Right ventricle myocardium inferior (tissue), 1 donor: ENCODE measurements around the gene SLC28A3. TPM values are rescaled to one million over a fixed set of nuclear protein-coding genes. Genes with fewer than 3 reads are reported as not detected.

ENCODE experiments used
- ATAC-seq: fragments of 200-7000 bp; cut with Tn5 transposase; one replicate; pipeline ENCODE4 v1.9.1; 2020; ENCODE audit warnings: mild to moderate bottlenecking, moderate library complexity
- DNase-seq: peaks from one replicate; pipeline ENCODE4 v3.0.0; 2021; ENCODE audit errors: missing footprints
- intact Hi-C: fragments of 100-400 bp; cut with DNase I; formaldehyde crosslinking; loops from one replicate; pipeline ENCODE4 v1.11.0; 2022
- total RNA-seq: library from RNA; stranded (reverse); fragmentation: NEBNext Ultra II Directional; extraction: Animal tissue kit (Norgen Biotek cat#: 25700); gene quantifications from one replicate; pipeline ENCODE4 v1.2.1, GENCODE V29; 2021
- donor health status: DM: no; HTN: yes; CAD: no; lungs with severe emphysema.

SLC28A3 gene
- total RNA-seq, 1 donor from 2014 or later, result 1.0 TPM

GRCh38 chr9:84314306-84314705, 26.3 kb downstream of the SLC28A3 start:
- intact Hi-C loops, result loop anchor here (2.0 kb wide), 1 partner anchor 378 kb away; no protein-coding TSS in a partner anchor
- DNase-seq (no peak), ATAC-seq (no peak)

GRCh38 chr9:84310883-84311282, 29.7 kb downstream of the SLC28A3 start:
- no peak for ATAC-seq
- no peak for DNase-seq
- intact Hi-C loops, result no loop called here

DNA sequence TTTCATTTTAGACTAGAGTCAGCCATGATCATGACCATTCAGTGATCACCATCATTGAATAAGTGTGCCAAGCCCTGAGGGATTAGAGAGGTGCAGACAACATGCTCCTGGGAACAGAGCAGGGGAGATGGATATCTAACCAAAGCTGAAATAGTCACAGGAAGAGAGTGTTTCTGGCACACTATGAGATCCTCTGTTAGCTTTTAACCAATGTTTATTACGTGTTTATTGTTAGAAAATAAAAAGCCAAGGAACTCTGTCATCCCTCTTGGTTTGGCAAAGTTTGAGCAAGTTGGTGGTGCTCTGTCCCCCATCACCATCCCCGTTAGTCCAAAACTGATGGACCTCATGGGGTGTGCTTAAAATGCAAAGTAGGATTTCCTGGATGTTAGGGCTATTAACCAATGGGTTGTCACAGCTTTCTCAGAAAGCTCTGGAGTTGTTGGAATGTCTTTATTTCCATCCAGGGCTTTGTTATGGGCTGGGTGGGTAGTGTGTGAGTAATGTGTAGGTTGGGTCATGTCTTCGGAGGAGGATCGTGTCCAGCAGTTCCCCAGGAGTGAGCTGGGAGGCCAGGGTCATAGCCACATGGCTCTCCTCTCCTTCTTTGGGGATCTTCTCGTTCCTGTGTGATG, 34.9 kb downstream of the SLC28A3 start:
- ATAC-seq (no peak), DNase-seq (no peak)
- intact Hi-C loops, result no loop called here

DNA sequence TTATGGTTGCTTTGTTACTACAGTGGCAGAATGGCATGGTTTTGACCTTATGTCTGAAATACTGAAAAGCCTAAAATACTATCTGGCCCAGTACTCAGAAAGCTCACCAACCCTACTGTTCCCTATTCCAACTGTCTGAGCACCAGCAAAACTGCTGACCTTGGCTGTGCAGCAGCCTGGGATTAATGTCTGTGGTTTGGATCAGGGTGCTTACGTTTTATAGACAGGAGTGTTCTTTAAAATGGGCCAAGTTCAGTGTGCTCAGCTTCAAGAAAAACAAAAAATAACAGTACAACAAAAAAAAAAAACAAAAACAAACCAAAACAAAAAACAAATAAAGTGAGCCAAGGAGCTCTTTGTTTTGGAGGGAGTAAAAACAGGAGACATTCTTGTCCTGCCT, 36.4 kb downstream of the SLC28A3 start:
- DNase-seq (no peak), ATAC-seq (no peak)
- intact Hi-C loops, result no loop called here

GRCh38 chr9:84303061-84303460, 37.5 kb downstream of the SLC28A3 start:
- DNase-seq (no peak), ATAC-seq (no peak)
- intact Hi-C loops, result no loop called here

- intact Hi-C loops, result no loop called here
- ATAC-seq (no peak), DNase-seq (no peak)
Observed at GRCh38 chr9:84301851-84302250, 38.7 kb downstream of the SLC28A3 start.

DNA sequence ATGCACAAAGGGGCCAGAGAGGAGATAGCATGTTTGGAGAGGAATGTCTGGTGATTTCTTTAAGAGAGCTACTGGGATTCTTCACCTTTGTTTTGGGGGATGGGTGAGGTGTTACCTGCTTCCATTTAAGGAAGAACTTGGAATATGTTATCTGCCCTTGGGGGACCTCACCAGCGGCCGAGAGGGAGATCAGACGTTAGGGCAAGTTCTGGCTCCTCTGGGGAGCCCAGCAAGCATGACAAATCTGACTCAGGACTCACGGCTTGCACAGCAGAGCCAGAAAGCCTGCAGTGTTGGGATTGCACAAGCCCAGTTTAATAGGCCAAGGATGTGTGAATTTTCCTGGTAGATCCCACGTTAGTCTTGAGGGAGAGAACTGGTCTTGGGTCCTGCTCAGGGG, 40.3 kb downstream of the SLC28A3 start:
- DNase-seq, result no peak

DNA sequence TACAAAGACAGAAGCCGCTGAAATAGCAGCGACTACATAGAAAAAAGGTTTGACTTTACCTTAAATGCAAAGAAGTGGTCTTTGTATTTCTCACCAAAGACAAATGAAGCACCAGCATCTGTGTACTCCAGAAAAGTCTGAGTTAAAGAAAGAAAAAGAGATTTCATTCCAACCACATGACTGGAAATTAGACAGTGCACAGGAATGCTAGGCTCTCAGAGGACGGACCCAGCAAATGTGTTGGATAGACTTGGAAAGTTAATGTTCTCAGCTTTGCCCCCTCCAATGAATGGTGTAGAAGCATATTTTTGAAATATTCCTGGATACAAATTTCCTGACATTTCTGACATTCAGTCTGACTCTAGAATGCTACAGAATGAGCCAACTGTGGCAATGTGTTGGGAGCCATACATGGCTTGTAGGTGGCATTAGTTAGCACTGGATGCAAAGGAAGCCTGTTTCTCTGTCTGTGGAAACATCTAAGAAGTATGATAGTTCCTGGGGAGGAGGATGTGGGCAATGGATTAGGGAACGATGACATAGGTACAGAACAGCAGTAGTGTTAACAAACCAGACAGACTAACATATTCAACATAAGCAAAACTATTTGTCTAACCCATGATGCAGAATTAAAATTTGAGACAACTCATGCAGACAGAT, 43.3 kb downstream of the SLC28A3 start:
- ATAC-seq (no peak), DNase-seq (no peak)
- intact Hi-C loops, result no loop called here

More for the DNA sequence above, 40.3 kb downstream of the SLC28A3 start:
- intact Hi-C loops, result no loop called here
- no peak for ATAC-seq

DNA sequence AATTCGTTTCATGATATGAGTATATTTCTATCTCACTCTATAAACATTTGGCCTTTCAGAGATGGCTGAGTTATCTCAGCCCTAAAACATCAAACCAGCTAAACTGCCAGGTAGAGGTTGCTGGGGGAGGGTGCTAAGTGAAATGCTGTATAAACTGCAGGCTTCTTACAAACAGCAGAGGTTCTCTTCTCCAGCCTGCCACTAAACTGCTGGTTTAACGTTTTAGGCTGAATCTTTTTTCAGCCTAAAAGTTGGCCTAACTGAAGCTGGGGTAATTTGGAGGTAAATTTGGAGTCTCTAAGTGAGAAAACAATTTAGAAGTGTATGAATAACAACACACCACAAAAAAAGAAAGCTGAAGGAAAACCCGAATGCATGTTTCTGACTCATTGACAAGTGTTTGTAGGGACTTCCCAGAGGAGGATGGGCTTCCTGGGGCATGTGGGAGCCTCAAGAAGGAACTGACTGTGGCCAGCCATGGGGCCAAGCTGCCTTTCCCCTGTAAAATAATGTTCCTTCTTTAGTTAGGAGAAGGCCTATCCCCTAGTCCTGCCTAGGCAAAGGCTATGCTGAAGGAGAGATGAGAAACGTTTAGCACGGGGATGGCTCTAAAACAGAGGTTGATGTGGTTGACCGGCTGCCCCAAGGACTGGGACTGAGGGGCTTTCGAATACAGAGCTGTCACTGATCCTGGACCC, 44.3 kb downstream of the SLC28A3 start:
- intact Hi-C loops, result no loop called here
- ATAC-seq (no peak), DNase-seq (no peak)

GRCh38 chr9:84294241-84294950, 46.2 kb downstream of the SLC28A3 start:
- DNase-seq, result no peak
- ATAC-seq, result no peak
- intact Hi-C loops, result no loop called here

GRCh38 chr9:84293001-84293798, 47.4 kb downstream of the SLC28A3 start:
- intact Hi-C loops, result no loop called here
- no peak for ATAC-seq

DNA sequence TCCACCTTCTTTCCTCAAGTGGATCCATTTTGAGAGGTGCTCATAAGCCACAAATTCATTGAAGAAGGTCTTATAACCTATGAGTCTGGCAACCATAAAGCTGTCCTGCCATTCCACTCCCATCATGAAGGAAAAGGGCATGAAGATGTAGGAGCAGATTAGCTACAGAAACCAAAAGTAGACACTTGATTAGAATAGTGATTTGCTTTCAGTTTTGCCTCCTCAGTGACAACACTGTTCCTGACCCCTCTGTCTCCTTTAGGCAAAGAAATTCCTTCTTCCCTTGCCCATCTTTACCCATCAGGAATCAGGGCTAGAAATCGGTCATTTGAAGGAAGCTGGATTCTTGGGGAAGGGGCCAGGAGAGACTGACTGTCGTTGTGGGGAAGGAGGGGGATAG, 55.2 kb downstream of the SLC28A3 start:
- intact Hi-C loops, result no loop called here
- DNase-seq, result no peak
- no peak for ATAC-seq

More at GRCh38 chr9:84293001-84293798, 47.4 kb downstream of the SLC28A3 start:
- DNase-seq, result no peak

DNA sequence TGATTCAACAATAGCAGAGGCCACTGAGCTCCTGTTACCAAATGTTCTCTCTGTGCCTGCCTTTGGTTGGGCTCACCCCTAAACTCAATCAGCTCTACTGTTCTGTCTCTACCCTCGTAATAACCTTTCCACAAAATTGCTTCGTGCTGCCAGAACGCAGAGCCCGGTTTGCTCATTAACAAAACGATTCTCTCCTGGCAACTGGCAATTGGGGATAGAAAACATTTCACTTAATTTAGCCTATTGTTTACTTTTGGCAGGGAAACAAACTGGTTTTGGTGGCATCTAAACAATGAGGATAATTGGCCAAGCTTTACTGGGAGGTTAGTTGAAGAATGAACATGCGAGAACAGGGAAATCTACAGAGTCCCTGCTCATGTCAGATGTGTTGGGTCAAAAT, 56.6 kb downstream of the SLC28A3 start:
- ATAC-seq (no peak), DNase-seq (no peak)
- intact Hi-C loops, result no loop called here

DNA sequence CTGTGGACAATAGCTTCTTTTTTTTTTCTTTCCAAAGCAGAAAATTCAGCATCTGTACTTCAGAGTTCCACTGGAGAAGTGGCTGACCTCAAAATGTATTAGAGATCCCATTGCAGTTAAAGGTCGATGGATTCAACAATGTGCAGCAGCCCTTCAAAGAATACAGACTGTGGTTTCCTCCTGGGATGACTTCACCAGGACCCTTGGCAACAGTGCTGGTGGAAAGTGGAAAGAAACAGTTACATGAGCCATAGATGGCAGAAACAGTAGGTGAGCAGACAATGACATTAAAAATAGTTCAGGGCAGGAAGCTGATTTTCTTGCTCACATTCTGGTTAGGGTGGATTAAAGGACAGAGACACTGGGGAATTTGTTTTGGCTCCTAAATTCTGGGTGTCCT, 62.4 kb downstream of the SLC28A3 start:
- DNase-seq (no peak), ATAC-seq (no peak)
- intact Hi-C loops, result no loop called here

- DNase-seq (no peak), ATAC-seq (no peak)
- intact Hi-C loops, result no loop called here
Observed at GRCh38 chr9:84277646-84278045, 62.9 kb downstream of the SLC28A3 start.

GRCh38 chr9:84276741-84277140, 63.8 kb downstream of the SLC28A3 start:
- ATAC-seq (no peak), DNase-seq (no peak)
- intact Hi-C loops, result no loop called here

- intact Hi-C loops, result no loop called here
- no peak for ATAC-seq
- no peak for DNase-seq
Observed at GRCh38 chr9:84271921-84272556, 68.5 kb downstream of the SLC28A3 start.

DNA sequence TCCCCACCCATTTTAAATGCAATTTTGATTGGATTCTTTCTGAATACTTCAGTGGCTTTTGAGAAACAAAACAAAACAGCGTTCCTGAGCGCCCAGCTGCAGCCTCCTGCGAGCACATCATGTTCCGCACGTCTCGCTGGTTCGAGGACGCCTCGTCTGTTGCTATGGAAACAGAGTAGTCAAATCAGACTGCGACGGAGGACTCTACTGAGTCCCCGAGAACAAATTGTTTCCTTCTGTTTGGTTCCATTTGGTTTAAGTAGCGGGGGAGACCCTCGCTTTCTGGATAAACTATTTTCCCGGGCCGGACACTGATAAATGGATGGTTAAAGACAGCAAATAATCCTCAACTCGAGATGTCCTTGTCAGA, 69.0 kb downstream of the SLC28A3 start:
- intact Hi-C loops, result no loop called here
- ATAC-seq (peak; percentile 68), DNase-seq (peak; percentile 74)
